Spleen (tissue), 11 donors: ENCODE measurements around the gene AGFG2. TPM values are rescaled to one million over a fixed set of nuclear protein-coding genes. Genes with fewer than 3 reads are reported as not detected.

ENCODE experiments used
- DNase-seq: peaks from one replicate; pipeline ENCODE4 v3.0.0-alpha.2; 2020
- H3K27ac ChIP-seq, 8 donors: fragments of 200-600 bp; sonication (generic) in 7 of 8; 1 replicate in 4 of 8; 2 replicates in 4 of 8; pipeline versions ENCODE4 v1.5.0 to v1.8.0; 2016 to 2021; ENCODE audit warnings: inconsistent platforms in 4 of 8, mild to moderate bottlenecking in 4 of 8, moderate library complexity in 1 of 8
- H3K27me3 ChIP-seq, 7 donors: fragments of 200-600 bp; sonication (generic) in 6 of 7; replicated peaks in 1 of 7; 1 replicate in 4 of 7; 2 replicates in 3 of 7; pipeline versions ENCODE4 v1.5.0 to v1.8.0; 2016 to 2021; ENCODE audit warnings: inconsistent platforms in 3 of 7, mild to moderate bottlenecking in 1 of 7
- H3K36me3 ChIP-seq, 6 donors: fragments of 200-600 bp; sonication (generic) in 5 of 6; 1 replicate in 4 of 6; 2 replicates in 2 of 6; pipeline versions ENCODE4 v1.5.0 to v1.8.0; 2016 to 2021; ENCODE audit warnings: inconsistent platforms in 2 of 6
- H3K4me1 ChIP-seq, 6 donors: fragments of 200-600 bp; sonication (generic) in 5 of 6; 1 replicate in 3 of 6; 2 replicates in 3 of 6; pipeline versions ENCODE4 v1.5.0 to v1.8.0; 2016 to 2021; ENCODE audit warnings: inconsistent platforms in 3 of 6
- H3K4me3 ChIP-seq, 8 donors: fragments of 200-600 bp; sonication (generic) in 7 of 8; 1 replicate in 4 of 8; 2 replicates in 4 of 8; pipeline versions ENCODE4 v1.5.0 to v1.8.0; 2016 to 2021; ENCODE audit warnings: inconsistent platforms in 4 of 8, mild to moderate bottlenecking in 4 of 8, moderate library complexity in 2 of 8
- H3K9me3 ChIP-seq, 8 donors: fragments of 200-600 bp; sonication (generic) in 7 of 8; 1 replicate in 4 of 8; 2 replicates in 4 of 8; pipeline versions ENCODE4 v1.5.0 to v1.8.0; 2016 to 2021; ENCODE audit warnings: inconsistent platforms in 4 of 8
- CTCF ChIP-seq, 11 experiments: fragments of 200-600 bp in 7 of 11; fragments of 450-650 bp in 4 of 11; sonication (generic) in 4 of 11; IDR thresholded peaks in 8 of 11; conservative IDR thresholded peaks in 3 of 11; 1 replicate in 7 of 11; 2 replicates in 4 of 11; pipeline versions ENCODE4 v1.4.0 to v1.8.0; 2016 to 2021; ENCODE audit warnings: antibody characterized with exemption in 11 of 11, inconsistent platforms in 4 of 11, mild to moderate bottlenecking in 1 of 11
- POLR2A ChIP-seq, 3 donors: fragments of 450-650 bp; IDR thresholded peaks; one replicate each; pipeline ENCODE4 v1.5.1; 2017; ENCODE audit warnings: antibody characterized with exemption in 3 of 3, mild to moderate bottlenecking in 1 of 3
- POLR2AphosphoS5 ChIP-seq, 3 donors: sonication (generic); formaldehyde crosslinking; IDR thresholded peaks; one replicate each; pipeline ENCODE4 v1.5.1; 2017; ENCODE audit warnings: antibody characterized with exemption in 3 of 3
- WGBS, 5 donors: extraction: QIAGEN DNeasy Blood & Tissue Kit in 3 of 5; methylation state at CpG; one replicate each; pipeline versions ENCODE4 v1.1.5 to v1.1.7; 2013 to 2018; 5-methylcytosine and 5-hydroxymethylcytosine counted together
- intact Hi-C: fragments of 100-400 bp; cut with DNase I; formaldehyde crosslinking; loops from one replicate; pipeline ENCODE4 v1.15.0; 2023; ENCODE audit warnings: low total_unique reads
- polyA plus RNA-seq, 3 donors: library from polyadenylated mRNA; stranded (reverse); fragments of 200-250 nt; gene quantifications; one replicate each; pipeline ENCODE4 v1.2.1, GENCODE V29; 2013
- total RNA-seq, 7 donors: library from RNA; depleted of rRNA in 3 of 7; stranded (reverse); fragments of >200 nt in 3 of 7; fragmentation: NEBNext Ultra II Directional in 4 of 7; extraction: Animal tissue kit (Norgen Biotek cat#: 25700) in 4 of 7; gene quantifications; one replicate each; pipeline versions ENCODE4 v1.1.0 to v1.2.1, GENCODE V29; 2016 to 2021
- donor health status: healthy with polysubstance abuse.
- donor health status: DM: no; HTN: no; CAD: no; lungs with moderate emphysema.
- donor health status: DM: no; HTN: no; CAD: no.
- donor health status: Bipolar disorder and iron deficiency.
- donor health status: healthy.
- donor health status: DM: no; HTN: no; CAD: no.
- donor health status: DM: yes; HTN: yes; CAD: no.

The AGFG2 gene
- total and polyA plus RNA-seq, 10 donors: 14.2 to 110 (median 51.4) TPM

GRCh38 chr7:100561491-100562194 is 22.6 kb downstream of the AGFG2 start:
- H3K27me3 ChIP-seq: no peaks in the 10 kb centered on the region
- no peaks in the 10 kb centered on the region for H3K9me3 ChIP-seq
- peak in 1 of 3 donors; percentile 6 for TF ChIP-seq POLR2AphosphoS5 (IDR thresholded peaks at IDR 0.05)
- no peak for TF ChIP-seq POLR2A (IDR thresholded peaks at IDR 0.05)
- no peak for TF ChIP-seq CTCF (IDR thresholded peaks at IDR 0.05 in 8 of 11, conservative IDR thresholded peaks at IDR 0.05 in 3 of 11)
- H3K4me1 ChIP-seq: peaks cover 12 to 37% (median 21%) of the 10 kb centered on the region in 6 donors
- no peak overlapping the region for H3K4me3 ChIP-seq
- peaks cover 0 to 59% (median 17%) of the 10 kb centered on the region in 6 donors for H3K36me3 ChIP-seq
- no peak for DNase-seq
- no peak overlapping the region for H3K27ac ChIP-seq
- 92 to 98% (median 96%) methylated on average over 12 of the region's 12 CpGs for WGBS, 5 donors
- intact Hi-C loops: loop anchor here (2.0 kb wide), 1 partner anchor 93 kb away; no protein-coding TSS in a partner anchor

GRCh38 chr7:100562195-100563099 is 23.4 kb downstream of the AGFG2 start:
- 91 to 95% (median 92%) methylated on average over 23 to 26 of the region's 26 CpGs for WGBS, 5 donors
- H3K9me3 ChIP-seq: no peaks in the 10 kb centered on the region
- peak in 2 of 3 donors; percentile 7 to 42 for TF ChIP-seq POLR2AphosphoS5 (IDR thresholded peaks at IDR 0.05)
- no peak for TF ChIP-seq CTCF (IDR thresholded peaks at IDR 0.05 in 8 of 11, conservative IDR thresholded peaks at IDR 0.05 in 3 of 11)
- H3K27ac ChIP-seq: no peak overlapping the region
- no peak overlapping the region for H3K4me3 ChIP-seq
- intact Hi-C loops: loop anchor here (2.0 kb wide), 1 partner anchor 94 kb away; no protein-coding TSS in a partner anchor
- H3K4me1 ChIP-seq: peaks cover 16 to 46% (median 29%) of the 10 kb centered on the region in 6 donors
- DNase-seq: no peak
- peaks cover 0 to 51% (median 16%) of the 10 kb centered on the region in 6 donors for H3K36me3 ChIP-seq
- H3K27me3 ChIP-seq: no peaks in the 10 kb centered on the region

DNA sequence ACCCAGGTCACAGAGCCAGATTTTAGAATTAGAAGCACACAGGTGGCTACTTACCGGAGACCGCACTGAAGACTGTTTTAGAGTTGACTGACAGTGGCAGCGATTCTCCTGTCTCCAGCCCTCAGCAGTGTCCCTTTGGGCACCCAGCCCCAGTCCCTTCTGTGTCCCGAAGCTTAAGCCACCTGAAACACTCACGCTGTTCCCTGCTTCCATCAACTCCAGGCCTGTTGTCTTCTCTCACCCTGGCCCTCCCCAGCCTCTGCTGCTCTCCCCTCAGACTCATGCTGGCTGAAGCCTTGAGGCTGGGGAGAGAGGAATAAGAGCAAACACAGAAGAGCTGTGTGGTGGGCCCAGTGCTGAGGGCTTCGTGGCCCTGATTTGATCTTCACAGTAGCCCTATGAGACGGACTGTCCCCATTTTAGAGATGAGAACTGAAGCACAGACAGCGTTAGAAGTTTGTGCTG is 24.1 kb downstream of the AGFG2 start:
- no peaks in the 10 kb centered on the region for H3K9me3 ChIP-seq
- WGBS, 5 donors: 95 to 99% (median 96%) methylated on average over 8 of the region's 8 CpGs

More for the DNA sequence above, 24.1 kb downstream of the AGFG2 start:
- no peak for DNase-seq
- peaks cover 0 to 44% (median 16%) of the 10 kb centered on the region in 6 donors for H3K36me3 ChIP-seq
- H3K4me3 ChIP-seq: no peak overlapping the region
- intact Hi-C loops: loop anchor here (2.0 kb wide), 1 partner anchor 94 kb away; no protein-coding TSS in a partner anchor
- peak overlapping the region in 1 of 8 donors; percentile 66 for H3K27ac ChIP-seq
- TF ChIP-seq POLR2A (IDR thresholded peaks at IDR 0.05) (no peak), CTCF (IDR thresholded peaks at IDR 0.05 in 8 of 11, conservative IDR thresholded peaks at IDR 0.05 in 3 of 11) (no peak), POLR2AphosphoS5 (IDR thresholded peaks at IDR 0.05) (no peak)
- peaks cover 23 to 52% (median 35%) of the 10 kb centered on the region in 6 donors for H3K4me1 ChIP-seq
- H3K27me3 ChIP-seq: no peaks in the 10 kb centered on the region
